ENCODE results near the gene CCR3.

Gene CCR3

GRCh38 chr3:46284981-46285683 is 42.9 kb downstream of the CCR3 start:
- Histone ChIP-seq H3K27ac (ENCODE audit: low read length) (no peak overlapping the region), H3K9me3 (ENCODE audit: control insufficient read depth, insufficient read depth, low read length) (no peaks in the 10 kb centered on the region), H3K4me3 (ENCODE audit: low read length) (no peak overlapping the region), H3K4me1 (ENCODE audit: control insufficient read depth, insufficient read depth, low read length) (no peaks in the 10 kb centered on the region), H3K36me3 (ENCODE audit: control insufficient read depth, insufficient read depth, low read length) (no peaks in the 10 kb centered on the region), H3K27me3 (ENCODE audit: control insufficient read depth, insufficient read depth, low read length) (no peaks in the 10 kb centered on the region; the same call in 1 of the 2 replicates)
- DNase-seq (ENCODE audit: low read depth, low spot score) = no peak
- no CpG with 5 or more reads among the region's 6 CpGs for WGBS (ENCODE audit: insufficient coverage, insufficient read length)

GRCh38 chr3:46285931-46286619 is 43.8 kb downstream of the CCR3 start:
- no peak for DNase-seq (ENCODE audit: low read depth, low spot score)
- no CpG with 5 or more reads among the region's 5 CpGs for WGBS (ENCODE audit: insufficient coverage, insufficient read length)
- H3K4me3 ChIP-seq (ENCODE audit: low read length) = no peak overlapping the region
- H3K4me1 ChIP-seq (ENCODE audit: control insufficient read depth, insufficient read depth, low read length) = no peaks in the 10 kb centered on the region
- no peaks in the 10 kb centered on the region for H3K9me3 ChIP-seq (ENCODE audit: control insufficient read depth, insufficient read depth, low read length)
- no peak overlapping the region for H3K27ac ChIP-seq (ENCODE audit: low read length)
- H3K27me3 ChIP-seq (ENCODE audit: control insufficient read depth, insufficient read depth, low read length) = no peaks in the 10 kb centered on the region; the same call in 1 of the 2 replicates
- no peaks in the 10 kb centered on the region for H3K36me3 ChIP-seq (ENCODE audit: control insufficient read depth, insufficient read depth, low read length)

GRCh38 chr3:46286947-46287565 is 44.8 kb downstream of the CCR3 start:
- H3K27me3 ChIP-seq (ENCODE audit: control insufficient read depth, insufficient read depth, low read length) = no peaks in the 10 kb centered on the region; the same call in 1 of the 2 replicates
- H3K4me3 ChIP-seq (ENCODE audit: low read length) = no peak overlapping the region
- no peaks in the 10 kb centered on the region for H3K9me3 ChIP-seq (ENCODE audit: control insufficient read depth, insufficient read depth, low read length)
- no peak overlapping the region for H3K27ac ChIP-seq (ENCODE audit: low read length)
- no peak for DNase-seq (ENCODE audit: low read depth, low spot score)
- H3K4me1 ChIP-seq (ENCODE audit: control insufficient read depth, insufficient read depth, low read length) = no peaks in the 10 kb centered on the region
- no peaks in the 10 kb centered on the region for H3K36me3 ChIP-seq (ENCODE audit: control insufficient read depth, insufficient read depth, low read length)
- WGBS (ENCODE audit: insufficient coverage, insufficient read length) = no CpG with 5 or more reads among the region's 5 CpGs

GRCh38 chr3:46289551-46289950 is 47.3 kb downstream of the CCR3 start:
- WGBS (ENCODE audit: insufficient coverage, insufficient read length) = no CpG with 5 or more reads among the region's 1 CpG
- Histone ChIP-seq H3K36me3 (ENCODE audit: control insufficient read depth, insufficient read depth, low read length) (no peaks in the 10 kb centered on the region), H3K4me1 (ENCODE audit: control insufficient read depth, insufficient read depth, low read length) (no peaks in the 10 kb centered on the region), H3K4me3 (ENCODE audit: low read length) (no peak overlapping the region), H3K27ac (ENCODE audit: low read length) (no peak overlapping the region), H3K9me3 (ENCODE audit: control insufficient read depth, insufficient read depth, low read length) (no peaks in the 10 kb centered on the region), H3K27me3 (ENCODE audit: control insufficient read depth, insufficient read depth, low read length) (no peaks in the 10 kb centered on the region; the same call in 1 of the 2 replicates)
- DNase-seq (ENCODE audit: low read depth, low spot score) = no peak

- WGBS (ENCODE audit: insufficient coverage, insufficient read length) = no CpG with 5 or more reads among the region's 2 CpGs
- no peak overlapping the region for H3K27ac ChIP-seq (ENCODE audit: low read length)
- no peaks in the 10 kb centered on the region; the same call in 1 of the 2 replicates for H3K27me3 ChIP-seq (ENCODE audit: control insufficient read depth, insufficient read depth, low read length)
- H3K36me3 ChIP-seq (ENCODE audit: control insufficient read depth, insufficient read depth, low read length) = no peaks in the 10 kb centered on the region
- no peak for DNase-seq (ENCODE audit: low read depth, low spot score)
- no peak overlapping the region for H3K4me3 ChIP-seq (ENCODE audit: low read length)
- no peaks in the 10 kb centered on the region for H3K9me3 ChIP-seq (ENCODE audit: control insufficient read depth, insufficient read depth, low read length)
- no peaks in the 10 kb centered on the region for H3K4me1 ChIP-seq (ENCODE audit: control insufficient read depth, insufficient read depth, low read length)
These were observed 47.7 kb downstream of the CCR3 start for GRCh38 chr3:46289966-46290365.

- H3K27ac ChIP-seq (ENCODE audit: low read length) = no peak overlapping the region
- no peaks in the 10 kb centered on the region for H3K36me3 ChIP-seq (ENCODE audit: control insufficient read depth, insufficient read depth, low read length)
- H3K27me3 ChIP-seq (ENCODE audit: control insufficient read depth, insufficient read depth, low read length) = no peaks in the 10 kb centered on the region; the same call in 1 of the 2 replicates
- H3K9me3 ChIP-seq (ENCODE audit: control insufficient read depth, insufficient read depth, low read length) = no peaks in the 10 kb centered on the region
- no peaks in the 10 kb centered on the region for H3K4me1 ChIP-seq (ENCODE audit: control insufficient read depth, insufficient read depth, low read length)
- DNase-seq (ENCODE audit: low read depth, low spot score) = no peak
- H3K4me3 ChIP-seq (ENCODE audit: low read length) = no peak overlapping the region
- WGBS (ENCODE audit: insufficient coverage, insufficient read length) = no CpG with 5 or more reads among the region's 2 CpGs
These were observed 48.8 kb downstream of the CCR3 start for GRCh38 chr3:46291046-46291445.

- DNase-seq (ENCODE audit: low read depth, low spot score) = no peak
- H3K36me3 ChIP-seq (ENCODE audit: control insufficient read depth, insufficient read depth, low read length) = no peaks in the 10 kb centered on the region
- no peaks in the 10 kb centered on the region for H3K4me1 ChIP-seq (ENCODE audit: control insufficient read depth, insufficient read depth, low read length)
- H3K9me3 ChIP-seq (ENCODE audit: control insufficient read depth, insufficient read depth, low read length) = no peaks in the 10 kb centered on the region
- WGBS (ENCODE audit: insufficient coverage, insufficient read length) = no CpG with 5 or more reads among the region's 2 CpGs
- H3K27ac ChIP-seq (ENCODE audit: low read length) = no peak overlapping the region
- no peak overlapping the region for H3K4me3 ChIP-seq (ENCODE audit: low read length)
- H3K27me3 ChIP-seq (ENCODE audit: control insufficient read depth, insufficient read depth, low read length) = no peaks in the 10 kb centered on the region; the same call in 1 of the 2 replicates
These were observed 50.9 kb downstream of the CCR3 start for GRCh38 chr3:46293035-46293724.

- Histone ChIP-seq H3K4me1 (ENCODE audit: control insufficient read depth, insufficient read depth, low read length) (no peaks in the 10 kb centered on the region), H3K36me3 (ENCODE audit: control insufficient read depth, insufficient read depth, low read length) (no peaks in the 10 kb centered on the region), H3K9me3 (ENCODE audit: control insufficient read depth, insufficient read depth, low read length) (no peaks in the 10 kb centered on the region), H3K4me3 (ENCODE audit: low read length) (no peak overlapping the region), H3K27me3 (ENCODE audit: control insufficient read depth, insufficient read depth, low read length) (no peaks in the 10 kb centered on the region), H3K27ac (ENCODE audit: low read length) (no peak overlapping the region)
- no peak for DNase-seq (ENCODE audit: low read depth, low spot score)
- no CpG with 5 or more reads among the region's 4 CpGs for WGBS (ENCODE audit: insufficient coverage, insufficient read length)
These were observed 52.0 kb downstream of the CCR3 start for GRCh38 chr3:46293991-46294833.

- Histone ChIP-seq H3K9me3 (ENCODE audit: control insufficient read depth, insufficient read depth, low read length) (no peaks in the 10 kb centered on the region), H3K4me1 (ENCODE audit: control insufficient read depth, insufficient read depth, low read length) (no peaks in the 10 kb centered on the region), H3K36me3 (ENCODE audit: control insufficient read depth, insufficient read depth, low read length) (no peaks in the 10 kb centered on the region), H3K4me3 (ENCODE audit: low read length) (no peak overlapping the region), H3K27me3 (ENCODE audit: control insufficient read depth, insufficient read depth, low read length) (no peaks in the 10 kb centered on the region), H3K27ac (ENCODE audit: low read length) (no peak overlapping the region)
- no peak for DNase-seq (ENCODE audit: low read depth, low spot score)
- WGBS (ENCODE audit: insufficient coverage, insufficient read length) = no CpG with 5 or more reads among the region's 1 CpG
These were observed 54.6 kb downstream of the CCR3 start for GRCh38 chr3:46296826-46297225.

All from iPS DF 6.9 (cell line).